Right ventricle myocardium inferior (tissue), 1 donor: ENCODE results near the gene SUN2. TPM values are rescaled to one million over a fixed set of nuclear protein-coding genes. Genes with fewer than 3 reads are reported as not detected.
A peak's percentile ranks its signal among the peaks of the same experiment; 100 is the strongest.

Source experiments
- ATAC-seq: fragments of 200-7000 bp; cut with Tn5 transposase; one replicate; pipeline ENCODE4 v1.9.1; 2020; ENCODE audit warnings: mild to moderate bottlenecking, moderate library complexity
- DNase-seq: peaks from one replicate; pipeline ENCODE4 v3.0.0; 2021; ENCODE audit errors: missing footprints
- intact Hi-C: fragments of 100-400 bp; cut with DNase I; formaldehyde crosslinking; loops from one replicate; pipeline ENCODE4 v1.11.0; 2022
- total RNA-seq: library from RNA; stranded (reverse); fragmentation: NEBNext Ultra II Directional; extraction: Animal tissue kit (Norgen Biotek cat#: 25700); gene quantifications from one replicate; pipeline ENCODE4 v1.2.1, GENCODE V29; 2021
- donor health status: DM: no; HTN: yes; CAD: no; lungs with severe emphysema.

Gene SUN2
- total RNA-seq, 1 donor from 2014 or later, result 126 TPM

GRCh38 chr22:38727530-38728451 is 28.0 kb downstream of the SUN2 start:
- DNase-seq, result no peak
- intact Hi-C loops, result no loop called here
- ATAC-seq, result no peak

DNA sequence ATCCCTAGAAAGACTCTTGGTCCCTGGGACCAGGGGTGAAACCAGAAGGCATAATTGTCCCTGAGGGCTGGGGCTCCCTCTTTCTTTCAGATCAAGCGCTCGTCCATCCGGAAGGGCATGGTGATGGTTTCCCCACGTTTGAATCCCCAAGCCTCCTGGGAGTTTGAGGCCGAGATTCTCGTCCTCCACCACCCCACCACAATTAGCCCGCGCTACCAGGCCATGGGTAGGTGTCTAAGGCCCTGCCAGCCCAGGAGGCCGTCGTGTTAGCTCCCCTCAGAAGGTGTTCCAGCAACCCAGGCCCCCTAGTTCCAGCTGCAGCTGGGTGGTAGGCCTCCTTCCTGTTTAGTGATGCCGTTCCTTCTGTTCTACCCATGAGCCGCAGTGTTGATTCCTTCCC is 28.7 kb downstream of the SUN2 start:
- intact Hi-C loops, result no loop called here
- ATAC-seq (no peak), DNase-seq (no peak)

GRCh38 chr22:38725900-38726655 is 29.7 kb downstream of the SUN2 start:
- intact Hi-C loops, result no loop called here
- DNase-seq (no peak), ATAC-seq (no peak)

- no peak for ATAC-seq
- intact Hi-C loops, result no loop called here
- no peak for DNase-seq
Measured at GRCh38 chr22:38724926-38725571, 30.7 kb downstream of the SUN2 start.

DNA sequence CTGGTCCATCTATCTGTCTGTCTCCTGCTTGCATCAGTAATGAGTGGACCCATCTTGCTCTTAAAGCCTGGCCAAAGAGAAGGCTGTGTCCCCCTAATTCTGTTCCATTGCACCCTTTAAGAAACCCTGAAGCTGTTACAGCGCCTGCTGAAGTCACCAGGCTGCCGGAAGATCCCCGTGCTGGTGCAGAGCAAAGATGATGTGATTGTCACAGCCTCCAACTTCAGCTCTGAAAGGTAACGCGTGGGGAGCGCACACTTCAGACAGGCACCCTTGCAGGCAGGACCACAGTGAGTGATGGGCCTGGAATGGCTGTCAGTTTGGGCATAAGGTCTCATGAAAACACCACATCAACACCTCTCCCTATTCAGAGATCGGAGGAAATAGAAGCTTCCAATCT is 31.6 kb downstream of the SUN2 start:
- intact Hi-C loops, result no loop called here
- DNase-seq, result no peak
- no peak for ATAC-seq

DNA sequence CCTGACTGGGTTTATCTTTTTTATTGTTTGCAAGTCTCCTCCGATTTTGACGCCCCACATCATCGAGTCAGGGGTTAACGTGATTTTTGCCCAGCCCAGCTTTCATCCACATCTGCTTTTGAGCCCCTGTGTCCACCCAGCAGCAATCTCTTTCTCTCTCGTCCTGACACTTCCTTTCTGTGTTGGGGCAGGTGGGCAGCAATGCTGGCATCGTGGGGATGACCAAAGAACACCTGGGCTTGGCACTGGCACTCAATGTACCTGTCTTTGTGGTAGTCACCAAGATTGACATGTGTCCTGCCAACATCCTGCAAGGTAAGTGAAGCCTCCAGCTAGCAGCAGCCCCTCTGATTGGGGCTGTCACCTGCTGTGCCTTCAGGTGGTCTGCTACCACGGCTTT is 34.2 kb downstream of the SUN2 start:
- intact Hi-C loops, result no loop called here
- DNase-seq, result no peak
- no peak for ATAC-seq

GRCh38 chr22:38720350-38720749 is 35.4 kb downstream of the SUN2 start:
- DNase-seq, result no peak

DNA sequence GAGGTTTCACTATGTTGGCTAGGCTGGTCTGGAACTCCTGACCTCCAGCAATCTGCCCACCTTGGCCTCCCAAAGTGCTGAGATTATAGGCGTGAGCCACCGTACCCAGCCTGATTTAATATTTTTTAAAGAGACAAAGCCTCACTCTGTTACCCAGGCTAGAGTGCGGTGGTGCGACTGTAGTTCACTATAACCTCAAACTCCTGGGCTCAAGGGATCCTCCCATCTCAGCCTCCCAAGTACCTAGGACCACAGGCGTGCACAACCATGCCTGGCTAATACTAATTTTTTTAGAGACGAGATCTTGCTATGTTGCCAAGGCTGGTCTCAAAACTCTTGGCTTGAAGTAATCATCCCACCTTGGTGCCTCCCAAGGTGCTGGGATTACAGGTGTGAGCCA is 36.6 kb downstream of the SUN2 start:
- intact Hi-C loops, result no loop called here
- ATAC-seq (no peak), DNase-seq (no peak)

More at GRCh38 chr22:38720350-38720749, 35.4 kb downstream of the SUN2 start:
- ATAC-seq, result no peak
- intact Hi-C loops, result no loop called here

- ATAC-seq, result peak; percentile 68
- no peak for DNase-seq
- intact Hi-C loops, result no loop called here
Measured at GRCh38 chr22:38718414-38718813, 37.4 kb downstream of the SUN2 start.

DNA sequence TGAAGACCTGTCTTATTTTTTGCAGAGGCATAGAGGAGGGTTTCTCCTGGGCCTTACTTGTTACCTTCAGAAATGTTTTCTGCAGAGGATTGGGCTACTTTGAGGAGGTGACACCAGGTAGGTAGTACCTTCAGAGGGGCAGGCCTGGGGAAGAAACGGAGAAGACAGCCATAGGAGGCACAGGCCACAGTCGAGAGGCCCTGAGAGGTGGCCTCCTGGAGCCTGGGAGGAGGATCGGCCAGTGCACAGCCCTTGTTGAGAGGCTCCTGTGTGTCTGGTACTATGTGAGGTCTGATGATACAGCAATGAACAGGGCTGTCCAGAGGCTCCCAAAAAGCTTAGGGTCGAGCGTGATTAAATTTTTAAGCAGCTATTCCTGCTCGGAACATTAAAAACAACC is 38.6 kb downstream of the SUN2 start:
- intact Hi-C loops, result no loop called here
- DNase-seq (no peak), ATAC-seq (no peak)

DNA sequence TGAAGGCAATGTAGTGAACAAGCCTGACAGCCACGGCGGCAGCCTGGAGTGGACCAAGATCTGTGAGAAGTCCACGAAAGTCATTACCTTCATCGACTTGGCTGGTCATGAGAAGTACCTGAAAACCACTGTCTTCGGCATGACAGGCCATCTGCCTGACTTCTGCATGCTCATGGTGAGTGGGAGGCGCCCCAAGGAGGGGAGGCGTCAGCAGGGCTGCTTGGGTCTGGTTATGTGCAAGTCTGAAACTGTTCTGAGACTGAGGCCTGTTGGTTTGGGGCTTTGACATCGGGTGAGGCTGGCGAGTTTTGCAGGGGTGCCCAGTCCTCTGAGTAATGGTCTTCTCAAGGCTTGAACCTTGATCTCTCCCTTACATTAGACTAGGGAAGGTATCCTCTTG is 39.0 kb downstream of the SUN2 start:
- DNase-seq (no peak), ATAC-seq (no peak)
- intact Hi-C loops, result no loop called here

- intact Hi-C loops, result no loop called here
- ATAC-seq, result no peak
- no peak for DNase-seq
Measured at GRCh38 chr22:38716271-38716670, 39.5 kb downstream of the SUN2 start.

DNA sequence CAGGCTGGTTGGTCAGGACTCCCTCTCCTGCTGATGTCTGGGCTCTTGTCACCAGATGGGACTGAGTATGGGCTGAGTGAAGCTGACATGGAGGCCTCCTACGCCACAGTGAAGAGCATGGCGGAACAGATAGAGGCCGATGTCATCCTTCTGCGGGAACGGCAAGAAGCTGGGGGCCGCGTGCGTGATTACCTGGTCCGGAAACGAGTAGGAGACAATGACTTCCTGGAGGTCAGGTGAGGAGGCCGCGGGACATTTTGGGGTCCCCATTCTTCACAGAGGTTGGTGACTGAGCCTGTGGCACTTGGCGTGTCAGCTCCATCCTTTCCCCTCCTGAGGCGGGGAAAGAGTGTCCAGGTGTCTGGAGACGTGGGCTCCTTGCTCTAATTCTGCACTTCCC is 39.9 kb downstream of the SUN2 start:
- ATAC-seq, result no peak
- intact Hi-C loops, result no loop called here
- no peak for DNase-seq

DNA sequence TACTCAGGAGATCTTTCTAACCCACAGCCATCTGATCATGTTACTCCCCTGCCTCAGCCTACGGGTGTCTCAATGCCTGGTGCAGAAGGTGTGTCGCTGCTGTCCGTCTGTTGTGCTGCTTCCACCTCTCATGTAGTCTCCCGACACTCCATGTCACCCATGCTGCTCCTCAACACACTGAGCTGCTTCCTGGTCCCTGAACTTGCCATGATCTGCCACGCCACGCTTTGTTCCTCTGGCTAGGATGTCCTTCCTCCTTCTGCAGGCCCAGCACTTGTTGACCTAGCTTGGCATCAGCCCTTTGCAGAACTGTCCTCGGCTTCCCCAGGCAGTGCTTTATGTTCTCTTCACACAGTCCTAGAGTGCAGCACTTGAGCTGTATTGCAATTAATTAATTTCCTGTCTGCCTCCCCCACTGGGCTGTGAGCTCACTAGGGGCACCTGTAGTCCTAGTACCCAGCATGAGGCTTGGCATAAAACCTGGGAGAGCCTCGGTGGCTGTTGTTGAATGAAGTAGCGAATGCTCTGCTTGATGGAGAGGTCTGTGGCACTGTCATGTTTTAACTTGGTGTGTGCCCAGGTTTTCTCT is 40.5 kb downstream of the SUN2 start:
- peak; percentile 49 for ATAC-seq
- no peak for DNase-seq
- intact Hi-C loops, result no loop called here

GRCh38 chr22:38713921-38714320 is 41.9 kb downstream of the SUN2 start:
- no peak for ATAC-seq
- DNase-seq, result no peak
- intact Hi-C loops, result no loop called here

GRCh38 chr22:38712486-38713207 is 43.2 kb downstream of the SUN2 start:
- ATAC-seq, result no peak

DNA sequence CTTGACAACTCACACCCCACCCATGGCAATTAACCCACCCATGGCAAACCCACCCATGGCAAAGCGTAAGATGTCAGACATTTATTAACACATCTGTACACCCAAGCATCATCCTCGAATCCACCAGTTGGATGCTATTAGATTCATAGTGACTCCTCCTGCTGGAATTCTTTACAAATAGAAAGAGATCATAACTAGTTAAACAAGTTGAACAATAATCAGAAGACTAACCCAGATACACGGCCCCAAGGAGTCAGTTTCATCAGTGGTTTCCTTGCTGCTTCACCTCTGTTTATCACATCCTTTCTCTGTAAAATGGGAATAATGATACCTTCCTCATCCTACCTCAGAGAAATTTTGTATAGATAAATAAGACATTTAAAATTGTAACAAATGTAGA is 44.9 kb downstream of the SUN2 start:
- intact Hi-C loops, result no loop called here
- ATAC-seq, result no peak

More at GRCh38 chr22:38712486-38713207, 43.2 kb downstream of the SUN2 start:
- no peak for DNase-seq
- intact Hi-C loops, result no loop called here

DNA sequence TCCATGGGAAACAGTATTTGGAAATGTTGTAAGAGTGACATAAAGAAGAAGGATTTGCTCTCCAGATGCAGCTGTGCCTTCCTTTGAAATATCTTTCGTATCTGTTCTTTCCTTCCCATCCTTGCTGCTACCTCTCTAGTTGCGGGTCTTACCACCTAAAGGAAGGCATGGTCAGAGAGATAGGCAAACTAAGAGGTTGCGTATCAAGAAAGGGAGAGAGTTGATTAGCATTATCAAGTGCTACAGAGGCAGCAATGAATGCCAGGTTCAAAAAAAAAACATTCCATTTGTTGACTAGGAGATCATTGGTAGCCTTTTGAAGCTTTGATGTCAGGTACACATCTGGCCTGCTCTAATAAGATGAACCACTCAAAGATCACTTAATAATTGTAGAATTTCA is 45.4 kb downstream of the SUN2 start:
- intact Hi-C loops, result no loop called here
- no peak for ATAC-seq
- no peak for DNase-seq

More for the DNA sequence above, 44.9 kb downstream of the SUN2 start:
- DNase-seq, result no peak

DNA sequence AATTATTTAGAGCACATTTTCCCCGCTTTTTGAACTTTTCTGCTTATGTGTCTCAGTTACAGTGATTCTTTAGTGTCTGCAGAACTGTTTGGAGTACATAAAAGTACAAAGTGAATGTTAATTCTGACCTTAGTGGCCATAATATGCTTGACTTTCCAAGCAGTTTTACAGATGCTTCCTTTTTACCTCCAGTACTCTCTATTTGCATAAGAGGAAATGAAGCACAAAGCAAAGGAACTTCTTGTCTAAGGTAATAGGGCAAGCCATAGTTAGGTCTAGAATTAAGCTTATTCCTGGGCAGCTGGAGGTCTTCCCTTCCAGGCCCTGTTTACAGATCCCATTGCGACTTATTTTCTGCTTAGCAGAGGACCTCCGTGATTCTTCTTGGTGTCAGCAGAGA is 46.5 kb downstream of the SUN2 start:
- no peak for ATAC-seq
- intact Hi-C loops, result no loop called here

More for the DNA sequence above, 46.5 kb downstream of the SUN2 start:
- no peak for DNase-seq
